ENCODE measurements around the gene PRPF8.

The PRPF8 gene

DNA sequence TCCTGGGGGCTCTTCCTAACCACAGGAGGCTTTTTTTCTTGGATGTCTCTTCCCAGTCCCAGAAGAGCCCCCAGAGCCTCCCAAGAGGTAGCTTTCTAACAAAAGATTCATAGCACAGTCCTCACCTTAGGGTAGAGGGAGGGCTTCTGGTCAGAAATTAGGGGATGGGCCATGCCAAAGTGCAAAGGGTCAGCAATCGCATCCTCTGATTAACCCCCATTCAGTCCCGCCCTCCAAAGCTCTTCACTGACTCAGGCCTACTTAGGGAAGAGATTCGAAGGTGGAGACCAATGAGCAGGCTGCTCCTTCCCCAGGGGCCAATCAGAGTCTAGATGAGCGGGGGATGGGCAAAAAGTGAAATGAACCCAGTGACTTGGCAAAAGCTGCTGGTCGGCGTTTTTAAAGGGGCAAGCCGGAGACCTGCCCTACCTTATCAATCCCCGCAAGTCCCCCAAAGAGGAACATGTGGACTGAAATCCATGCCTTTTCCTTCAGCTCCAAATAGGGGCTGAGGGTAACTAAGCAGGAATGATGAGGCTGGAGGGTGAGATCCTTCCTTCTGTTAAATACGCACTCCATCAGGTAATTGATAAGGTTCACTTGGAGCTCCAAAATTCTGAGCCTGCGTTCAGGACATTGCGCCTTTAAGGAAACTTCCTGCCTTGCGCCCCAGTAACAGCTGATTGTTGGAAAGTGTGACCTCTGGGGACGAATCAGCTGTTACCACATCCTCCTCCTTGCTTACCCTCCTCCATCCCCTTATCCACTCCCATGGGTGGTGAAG is 32.4 kb upstream of the PRPF8 start:
- ATAC-seq (ENCODE audit: low read depth) (peak; percentile 57), DNase-seq (ENCODE audit: low spot score) (peak; percentile 97)
- Histone ChIP-seq H3K9me3 (ENCODE audit: severe bottlenecking) (no peaks in the 10 kb centered on the region), H3K27ac (ENCODE audit: poor library complexity, severe bottlenecking) (peak overlapping the region; percentile 93), H3K4me3 (ENCODE audit: severe bottlenecking) (peak overlapping the region; percentile 47), H3K27me3 (ENCODE audit: insufficient read depth, poor library complexity, severe bottlenecking) (no peaks in the 10 kb centered on the region), H3K4me1 (ENCODE audit: insufficient read depth, poor library complexity, severe bottlenecking) (peaks cover 10% of the 10 kb centered on the region), H3K36me3 (ENCODE audit: low read depth) (peaks cover 23% of the 10 kb centered on the region)
- no peak for TF ChIP-seq CTCF (IDR thresholded peaks at IDR 0.05; ENCODE audit: poor library complexity, severe bottlenecking)

DNA sequence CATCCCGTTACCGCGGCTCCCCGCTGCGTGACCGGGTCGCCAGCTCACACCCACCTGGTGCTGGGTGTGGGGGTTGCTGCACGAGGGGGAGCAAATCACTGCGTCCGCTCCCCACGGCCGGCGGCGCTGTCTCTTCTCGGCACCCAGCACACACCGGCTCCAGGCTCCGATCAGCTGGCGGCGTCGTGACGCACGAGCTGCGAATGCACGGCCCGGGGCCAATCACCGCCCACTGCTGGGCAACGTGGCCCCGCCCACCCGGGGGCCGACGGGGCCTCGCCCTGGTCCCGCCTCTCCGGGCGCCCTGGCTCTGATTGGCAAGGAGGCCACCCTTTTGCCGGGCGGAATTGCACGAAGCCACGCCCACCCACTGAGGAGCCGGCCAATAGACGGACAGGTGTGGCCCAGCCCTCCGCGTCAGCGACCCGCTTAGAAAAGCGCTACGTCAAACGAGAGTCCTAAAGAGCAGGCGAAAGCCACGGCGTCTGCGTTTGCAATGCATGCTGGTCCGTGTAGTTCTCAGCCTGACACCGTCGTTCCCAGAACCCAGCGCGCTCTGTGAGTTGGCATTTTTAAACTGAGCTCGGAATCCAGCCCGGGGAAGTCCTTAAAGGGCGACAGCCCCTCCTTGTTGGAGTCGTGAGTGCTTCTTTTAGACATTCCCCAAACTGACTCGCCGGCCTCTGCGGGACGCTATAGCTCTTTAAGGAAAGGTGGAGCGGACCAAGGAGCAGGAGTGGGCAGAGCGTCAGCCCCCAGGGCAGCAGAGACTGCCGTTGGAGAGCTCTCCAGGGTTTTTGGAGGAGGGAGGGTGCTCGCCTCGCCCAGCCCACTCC is 31.6 kb upstream of the PRPF8 start:
- no peaks in the 10 kb centered on the region for H3K9me3 ChIP-seq (ENCODE audit: severe bottlenecking)
- DNase-seq (ENCODE audit: low spot score) (peak; percentile 100), ATAC-seq (ENCODE audit: low read depth) (peak; percentile 72)
- H3K27ac ChIP-seq (ENCODE audit: poor library complexity, severe bottlenecking), result peak overlapping the region; percentile 93
- no peaks in the 10 kb centered on the region for H3K27me3 ChIP-seq (ENCODE audit: insufficient read depth, poor library complexity, severe bottlenecking)
- TF ChIP-seq CTCF (IDR thresholded peaks at IDR 0.05; ENCODE audit: poor library complexity, severe bottlenecking), result no peak
- peaks cover 31% of the 10 kb centered on the region for H3K36me3 ChIP-seq (ENCODE audit: low read depth)
- H3K4me3 ChIP-seq (ENCODE audit: severe bottlenecking), result peak overlapping the region; percentile 68
- H3K4me1 ChIP-seq (ENCODE audit: insufficient read depth, poor library complexity, severe bottlenecking), result peaks cover 15% of the 10 kb centered on the region

DNA sequence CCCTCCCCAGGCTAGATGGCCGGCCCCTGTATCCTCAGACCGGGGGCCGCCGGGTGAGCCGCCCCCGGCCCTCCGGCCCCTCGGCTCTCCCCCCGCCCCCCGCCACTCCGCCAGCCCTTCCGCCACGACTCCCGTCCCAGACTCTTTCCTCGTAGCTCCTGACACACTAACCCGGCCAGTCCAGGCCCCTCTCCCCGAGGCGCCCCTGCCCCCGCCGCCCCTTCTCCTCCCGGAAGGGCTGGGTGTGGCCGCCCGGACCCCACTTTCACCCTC is 31.1 kb upstream of the PRPF8 start:
- H3K27ac ChIP-seq (ENCODE audit: poor library complexity, severe bottlenecking), result peak overlapping the region; percentile 93
- ATAC-seq (ENCODE audit: low read depth) (no peak), DNase-seq (ENCODE audit: low spot score) (no peak)
- H3K4me1 ChIP-seq (ENCODE audit: insufficient read depth, poor library complexity, severe bottlenecking), result peaks cover 21% of the 10 kb centered on the region
- H3K4me3 ChIP-seq (ENCODE audit: severe bottlenecking), result peak overlapping the region; percentile 68
- H3K36me3 ChIP-seq (ENCODE audit: low read depth), result peaks cover 33% of the 10 kb centered on the region
- no peaks in the 10 kb centered on the region for H3K9me3 ChIP-seq (ENCODE audit: severe bottlenecking)
- TF ChIP-seq CTCF (IDR thresholded peaks at IDR 0.05; ENCODE audit: poor library complexity, severe bottlenecking), result no peak
- H3K27me3 ChIP-seq (ENCODE audit: insufficient read depth, poor library complexity, severe bottlenecking), result no peaks in the 10 kb centered on the region

DNA sequence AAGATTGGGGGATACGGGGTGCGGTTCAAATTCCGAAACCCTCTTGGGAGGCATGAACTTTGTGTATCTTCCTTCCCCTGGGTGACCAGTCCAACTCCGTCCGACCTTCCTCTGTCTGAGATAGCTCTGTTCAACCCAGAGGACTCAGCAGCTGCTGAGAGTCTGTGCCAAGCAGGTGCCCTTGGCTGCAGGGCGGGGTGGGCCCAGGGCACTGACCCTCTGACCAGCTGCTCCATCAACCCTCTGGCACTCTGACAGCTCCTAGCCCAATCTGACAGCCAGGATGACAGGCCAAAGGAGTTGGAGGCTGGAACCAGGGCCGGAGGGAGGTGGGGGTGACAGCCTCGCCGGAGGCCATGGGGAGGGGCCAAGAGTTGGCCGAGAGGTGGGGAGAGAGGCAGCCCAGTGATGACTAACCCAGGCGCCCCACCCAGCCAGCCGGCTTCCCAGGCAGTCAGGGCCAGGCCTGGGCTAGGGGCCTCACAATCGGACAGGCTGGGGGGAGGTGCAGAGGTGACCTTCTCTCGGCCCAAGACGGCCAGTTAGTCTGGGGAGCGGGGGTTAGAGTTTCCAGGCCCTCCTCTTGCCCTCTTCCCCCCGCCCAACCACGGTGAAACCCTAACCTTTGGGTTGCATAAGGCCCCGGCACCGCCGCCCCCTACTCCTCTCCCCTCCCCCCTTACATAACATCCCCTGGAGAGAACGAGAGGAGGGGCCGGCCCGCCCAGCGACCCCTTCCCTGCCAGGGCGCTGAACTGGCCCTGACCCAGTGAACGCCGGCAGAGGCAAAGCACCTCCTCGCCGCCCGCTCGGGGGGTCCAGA is 30.5 kb upstream of the PRPF8 start:
- peak; percentile 96 for DNase-seq (ENCODE audit: low spot score)
- peak; percentile 44 for ATAC-seq (ENCODE audit: low read depth)
- Histone ChIP-seq H3K9me3 (ENCODE audit: severe bottlenecking) (no peaks in the 10 kb centered on the region), H3K27ac (ENCODE audit: poor library complexity, severe bottlenecking) (peak overlapping the region; percentile 93), H3K4me3 (ENCODE audit: severe bottlenecking) (peak overlapping the region; percentile 68), H3K4me1 (ENCODE audit: insufficient read depth, poor library complexity, severe bottlenecking) (peaks cover 22% of the 10 kb centered on the region), H3K36me3 (ENCODE audit: low read depth) (peaks cover 33% of the 10 kb centered on the region), H3K27me3 (ENCODE audit: insufficient read depth, poor library complexity, severe bottlenecking) (no peaks in the 10 kb centered on the region)
- no peak for TF ChIP-seq CTCF (IDR thresholded peaks at IDR 0.05; ENCODE audit: poor library complexity, severe bottlenecking)

Measured in RWPE2 (cell line).